Parathyroid adenoma (tissue), 2 donors: ENCODE data around the gene ACTN1.
A peak's percentile ranks its signal among the peaks of the same experiment; 100 is the strongest.

Experiments
- H2AFZ ChIP-seq: fragments of 300-600 bp; sonication (generic); one replicate; pipeline ENCODE4 v1.7.0; 2017; ENCODE audit warnings: antibody characterized with exemption, mild to moderate bottlenecking
- H3K27ac ChIP-seq: fragments of 300-600 bp; sonication (generic); one replicate; pipeline ENCODE4 v1.7.0; 2017
- H3K27me3 ChIP-seq: fragments of 300-600 bp; sonication (generic); one replicate; pipeline ENCODE4 v1.7.0; 2017; ENCODE audit warnings: low read length; ENCODE audit not compliant: control insufficient read depth, insufficient read depth
- H3K36me3 ChIP-seq: fragments of 300-600 bp; sonication (generic); one replicate; pipeline ENCODE4 v1.7.0; 2017; ENCODE audit warnings: low read length; ENCODE audit not compliant: control insufficient read depth, insufficient read depth
- H3K4me1 ChIP-seq: fragments of 300-600 bp; sonication (generic); one replicate; pipeline ENCODE4 v1.7.0; 2017; ENCODE audit warnings: control low read depth
- H3K4me2 ChIP-seq: fragments of 300-600 bp; sonication (generic); one replicate; pipeline ENCODE4 v1.7.0; 2017; ENCODE audit warnings: low read length
- H3K4me3 ChIP-seq: fragments of 300-600 bp; sonication (generic); one replicate; pipeline ENCODE4 v1.7.0; 2017; ENCODE audit warnings: low read depth, low read length
- H3K79me2 ChIP-seq: fragments of 300-600 bp; sonication (generic); one replicate; pipeline ENCODE4 v1.7.0; 2017; ENCODE audit warnings: control low read depth
- H3K9ac ChIP-seq: fragments of 300-600 bp; sonication (generic); one replicate; pipeline ENCODE4 v1.7.0; 2017; ENCODE audit warnings: mild to moderate bottlenecking
- H3K9me3 ChIP-seq: fragments of 300-600 bp; sonication (generic); one replicate; pipeline ENCODE4 v1.7.0; 2017; ENCODE audit warnings: low read length; ENCODE audit not compliant: control insufficient read depth
- CTCF ChIP-seq: fragments of 300-600 bp; sonication (generic); IDR thresholded peaks from one replicate; pipeline ENCODE4 v1.7.0; 2017; ENCODE audit warnings: antibody characterized with exemption, mild to moderate bottlenecking
- donor health status: primary hyperparathyroidism.

Gene ACTN1

GRCh38 chr14:68940614-68941185 lies 38.4 kb downstream of the ACTN1 start:
- no peaks in the 10 kb centered on the region for H3K36me3 ChIP-seq
- no peak overlapping the region for H3K4me3 ChIP-seq
- H2AFZ ChIP-seq = no peak overlapping the region
- TF ChIP-seq CTCF = no peak
- no peaks in the 10 kb centered on the region for H3K79me2 ChIP-seq
- no peak overlapping the region for H3K4me2 ChIP-seq
- H3K27me3 ChIP-seq = no peaks in the 10 kb centered on the region
- H3K4me1 ChIP-seq = peaks cover 8% of the 10 kb centered on the region
- no peaks in the 10 kb centered on the region for H3K9me3 ChIP-seq
- H3K9ac ChIP-seq = no peak overlapping the region
- no peak overlapping the region for H3K27ac ChIP-seq

- Histone ChIP-seq H3K27ac (peak overlapping the region; percentile 37), H3K36me3 (no peaks in the 10 kb centered on the region), H3K4me1 (peaks cover 8% of the 10 kb centered on the region), H2AFZ (no peak overlapping the region), H3K4me3 (no peak overlapping the region), H3K27me3 (no peaks in the 10 kb centered on the region), H3K9me3 (no peaks in the 10 kb centered on the region), H3K9ac (no peak overlapping the region), H3K79me2 (no peaks in the 10 kb centered on the region), H3K4me2 (no peak overlapping the region)
- no peak for TF ChIP-seq CTCF
These were observed 39.0 kb downstream of the ACTN1 start for GRCh38 chr14:68939893-68940613.

GRCh38 chr14:68939181-68939892 lies 39.8 kb downstream of the ACTN1 start:
- H3K36me3 ChIP-seq = no peaks in the 10 kb centered on the region

GRCh38 chr14:68938271-68939150 lies 40.6 kb downstream of the ACTN1 start:
- Histone ChIP-seq H3K27me3 (no peaks in the 10 kb centered on the region), H3K36me3 (no peaks in the 10 kb centered on the region), H3K9ac (no peak overlapping the region), H3K27ac (no peak overlapping the region), H3K4me3 (no peak overlapping the region), H3K4me2 (no peak overlapping the region), H2AFZ (peak overlapping the region; percentile 72), H3K9me3 (no peaks in the 10 kb centered on the region), H3K79me2 (no peaks in the 10 kb centered on the region), H3K4me1 (peaks cover 8% of the 10 kb centered on the region)
- TF ChIP-seq CTCF = no peak

More at GRCh38 chr14:68939181-68939892, 39.8 kb downstream of the ACTN1 start:
- Histone ChIP-seq H3K9me3 (no peaks in the 10 kb centered on the region), H2AFZ (no peak overlapping the region), H3K4me2 (no peak overlapping the region), H3K79me2 (no peaks in the 10 kb centered on the region), H3K9ac (no peak overlapping the region), H3K27ac (peak overlapping the region; percentile 37), H3K27me3 (no peaks in the 10 kb centered on the region), H3K4me3 (no peak overlapping the region), H3K4me1 (peaks cover 8% of the 10 kb centered on the region)
- TF ChIP-seq CTCF = no peak
